Keratinocyte (primary cell): ENCODE results near the gene DSTN.

ENCODE experiments used
- EZH2 ChIP-seq: IDR thresholded peaks from one replicate; pipeline ENCODE4 v1.6.1; 2012; ENCODE audit warnings: inconsistent platforms, mild to moderate bottlenecking, low read length, moderate library complexity
- TF ChIP-seq, protein P1 (sequence below), 3 experiments: IDR thresholded peaks in 1 of 3; conservative IDR thresholded peaks in 1 of 3; optimal IDR thresholded peaks in 1 of 3; 2 replicates in 2 of 3; 3 replicates in 1 of 3; pipeline versions ENCODE3 to v1.5.1; 2011; ENCODE audit warnings: low read length in 3 of 3, mild to moderate bottlenecking in 3 of 3, moderate library complexity in 2 of 3, control low read depth in 1 of 3, inconsistent platforms in 1 of 3; ENCODE audit not compliant: insufficient read depth in 2 of 3; ENCODE audit errors: extremely low read depth in 1 of 3

DNA sequence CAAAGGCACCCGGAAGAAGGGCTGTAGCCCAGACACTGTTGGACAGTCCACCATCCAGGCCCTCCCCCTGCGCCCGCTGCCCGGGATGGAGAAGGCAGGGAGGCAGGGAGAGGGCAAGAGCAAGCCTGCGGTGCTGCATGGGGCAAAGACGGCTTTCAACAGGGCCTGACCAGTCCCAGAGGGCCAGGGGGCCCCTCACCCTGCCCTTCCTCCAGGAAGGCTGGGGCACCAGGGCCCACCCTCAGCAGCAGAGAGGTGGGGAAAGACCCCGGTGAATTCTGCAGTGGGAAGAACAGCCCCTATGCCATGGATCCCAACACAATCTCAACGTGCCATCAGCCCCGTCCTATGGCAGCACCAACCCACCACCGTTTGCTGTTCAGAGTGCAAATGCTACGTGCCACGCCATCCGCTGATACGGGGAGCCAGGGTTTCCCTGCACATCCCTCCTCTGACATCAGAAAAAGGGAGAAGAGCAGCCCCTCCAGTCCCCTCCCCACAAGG lies 71.1 kb downstream of the DSTN start:
- TF ChIP-seq, protein P1, sequence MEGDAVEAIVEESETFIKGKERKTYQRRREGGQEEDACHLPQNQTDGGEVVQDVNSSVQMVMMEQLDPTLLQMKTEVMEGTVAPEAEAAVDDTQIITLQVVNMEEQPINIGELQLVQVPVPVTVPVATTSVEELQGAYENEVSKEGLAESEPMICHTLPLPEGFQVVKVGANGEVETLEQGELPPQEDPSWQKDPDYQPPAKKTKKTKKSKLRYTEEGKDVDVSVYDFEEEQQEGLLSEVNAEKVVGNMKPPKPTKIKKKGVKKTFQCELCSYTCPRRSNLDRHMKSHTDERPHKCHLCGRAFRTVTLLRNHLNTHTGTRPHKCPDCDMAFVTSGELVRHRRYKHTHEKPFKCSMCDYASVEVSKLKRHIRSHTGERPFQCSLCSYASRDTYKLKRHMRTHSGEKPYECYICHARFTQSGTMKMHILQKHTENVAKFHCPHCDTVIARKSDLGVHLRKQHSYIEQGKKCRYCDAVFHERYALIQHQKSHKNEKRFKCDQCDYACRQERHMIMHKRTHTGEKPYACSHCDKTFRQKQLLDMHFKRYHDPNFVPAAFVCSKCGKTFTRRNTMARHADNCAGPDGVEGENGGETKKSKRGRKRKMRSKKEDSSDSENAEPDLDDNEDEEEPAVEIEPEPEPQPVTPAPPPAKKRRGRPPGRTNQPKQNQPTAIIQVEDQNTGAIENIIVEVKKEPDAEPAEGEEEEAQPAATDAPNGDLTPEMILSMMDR (optimal IDR thresholded peaks at IDR 0.05 in 1 of 3, IDR thresholded peaks at IDR 0.05 in 1 of 3, conservative IDR thresholded peaks at IDR 0.05 in 1 of 3; ENCODE audit: extremely low read depth in 1 of 3, insufficient read depth in 2 of 3, low read length in 3 of 3), result no peak
- TF ChIP-seq EZH2, result no peak
